SK-N-SH (cell line): ENCODE data around the gene SNCAIP.

Experiments used
- CTCF ChIP-seq: fragments of 200-600 bp; sonication (generic); IDR thresholded peaks from 2 replicates; pipeline ENCODE4 v1.6.1; 2017; ENCODE audit warnings: antibody characterized with exemption, mild to moderate bottlenecking, moderate library complexity
- GATA2 ChIP-seq: sonication (generic); formaldehyde crosslinking; IDR thresholded peaks from 2 replicates; pipeline ENCODE4 v1.5.0; 2020; ENCODE audit warnings: mild to moderate bottlenecking, missing genetic modification reagents
- MAX ChIP-seq: IDR thresholded peaks from 2 replicates; pipeline ENCODE4 v1.4.0; 2012; ENCODE audit warnings: low read depth

- TF ChIP-seq GATA2 (CRISPR knock-in tag): no peak
- no peak for TF ChIP-seq CTCF
- no peak for TF ChIP-seq MAX
These were observed 103.7 kb downstream of the SNCAIP start for GRCh38 chr5:122415801-122416120.
